PC-3 (cell line): ENCODE results near the gene PPP1R26. TPM values are rescaled to one million over a fixed set of nuclear protein-coding genes. Genes with fewer than 3 reads are reported as not detected.
"Not testable (repeated sequence)": the region's sequence is repeated elsewhere in the genome, so short reads cannot be mapped to it uniquely, and the experiment has no call there.

Experiments
- ATAC-seq: fragments of 200-7000 bp; cut with Tn5 transposase; 2 replicates; pipeline ENCODE4 v1.9.1; 2020; ENCODE audit warnings: mild to moderate bottlenecking, moderate library complexity
- BruUV-seq: library from RNA; stranded (reverse); fragments of 400-500 nt; replicated peaks from 2 replicates; lab custom pipeline; 2021; lab: Mats Ljungman, UMichigan
- CTCF ChIA-PET: fragments of 300-600 bp; sonication (Branson Sonifier 250); formaldehyde crosslinking; loops from one replicate; lab custom pipeline; 2022; ENCODE audit warnings: antibody characterized with exemption; lab: Charles Lee
- POLR2A ChIA-PET: fragments of 300-600 bp; sonication (Branson Sonifier 250); formaldehyde crosslinking; loops from one replicate; lab custom pipeline; 2022; ENCODE audit warnings: antibody characterized with exemption; ENCODE audit not compliant: unreplicated experiment; lab: Charles Lee
- DNase-seq: peaks from one replicate; pipeline ENCODE4 v3.0.0-alpha.2; 2015
- H2AFZ ChIP-seq: fragments of 300-600 bp; sonication (generic); 2 replicates; pipeline ENCODE4 v1.6.0; 2016; ENCODE audit warnings: antibody characterized with exemption, low read length
- H3F3A ChIP-seq: fragments of 300-600 bp; sonication (generic); one replicate; pipeline ENCODE4 v1.6.0; 2017; ENCODE audit warnings: antibody characterized with exemption, low read length, control low read depth, mild to moderate bottlenecking; ENCODE audit not compliant: unreplicated experiment
- H3K27ac ChIP-seq: fragments of 300-600 bp; sonication (generic); 2 replicates; pipeline ENCODE4 v1.5.1; 2016; ENCODE audit warnings: mild to moderate bottlenecking, low read length
- H3K27me3 ChIP-seq: fragments of 300-600 bp; sonication (generic); 2 replicates; pipeline ENCODE4 v1.6.1; 2016; ENCODE audit warnings: low read length, mixed read lengths
- H3K36me3 ChIP-seq: fragments of 300-600 bp; sonication (generic); 2 replicates; pipeline ENCODE4 v1.6.1; 2016; ENCODE audit warnings: low read depth, mixed run types, low read length, mixed read lengths
- H3K4me1 ChIP-seq: fragments of 300-600 bp; sonication (generic); 2 replicates; pipeline ENCODE4 v1.5.1; 2016; ENCODE audit warnings: low read length; ENCODE audit not compliant: insufficient read depth
- H3K4me2 ChIP-seq: fragments of 300-600 bp; sonication (generic); 2 replicates; pipeline ENCODE4 v1.6.0; 2016; ENCODE audit warnings: low read length
- H3K4me3 ChIP-seq: fragments of 300-600 bp; sonication (generic); 2 replicates; pipeline ENCODE4 v1.5.1; 2016; ENCODE audit warnings: mild to moderate bottlenecking, low read length, mixed read lengths
- H3K79me2 ChIP-seq: fragments of 300-600 bp; sonication (generic); 2 replicates; pipeline ENCODE4 v1.6.1; 2017; ENCODE audit warnings: low read length, mixed read lengths
- H3K9ac ChIP-seq: fragments of 300-600 bp; sonication (generic); 2 replicates; pipeline ENCODE4 v1.6.0; 2016; ENCODE audit warnings: mild to moderate bottlenecking, low read length
- H3K9me2 ChIP-seq: fragments of 300-600 bp; sonication (generic); replicated peaks from 2 replicates; pipeline ENCODE4 v1.6.1; 2016; ENCODE audit warnings: mixed run types, low read length, mixed read lengths
- H3K9me3 ChIP-seq: fragments of 300-600 bp; sonication (generic); 2 replicates; pipeline ENCODE4 v1.6.1; 2016; ENCODE audit warnings: low read length, mixed read lengths
- H4K20me1 ChIP-seq: fragments of 300-600 bp; sonication (generic); 2 replicates; pipeline ENCODE4 v1.6.1; 2016; ENCODE audit warnings: low read length, mixed read lengths
- CTCF ChIP-seq: fragments of 300-600 bp; sonication (generic); conservative IDR thresholded peaks from 2 replicates; pipeline ENCODE4 v1.5.1; 2017; ENCODE audit warnings: antibody characterized with exemption, low read depth, mild to moderate bottlenecking, low read length
- EZH2 ChIP-seq: fragments of 300-600 bp; sonication (generic); IDR thresholded peaks from one replicate; pipeline ENCODE4 v1.6.1; 2017; ENCODE audit warnings: antibody characterized with exemption, mild to moderate bottlenecking, low read length; ENCODE audit not compliant: unreplicated experiment
- EZH2phosphoT487 ChIP-seq: fragments of 300-600 bp; sonication (generic); IDR thresholded peaks from 2 replicates; pipeline ENCODE4 v1.6.1; 2018; ENCODE audit warnings: mild to moderate bottlenecking, antibody characterized with exemption, low read length, borderline replicate concordance
- intact Hi-C: fragments of 100-400 bp; cut with micrococcal nuclease; formaldehyde crosslinking; loops from 2 replicates; pipeline ENCODE4 v1.9.0; 2023
- total RNA-seq: library from RNA; depleted of rRNA; stranded (reverse); fragments of >200 nt; gene quantifications from 2 replicates; pipeline ENCODE4 v1.2.3, GENCODE V29; 2014

PPP1R26 gene
- total RNA-seq, 1 experiment from 2014 or later, result 22.6 TPM

DNA sequence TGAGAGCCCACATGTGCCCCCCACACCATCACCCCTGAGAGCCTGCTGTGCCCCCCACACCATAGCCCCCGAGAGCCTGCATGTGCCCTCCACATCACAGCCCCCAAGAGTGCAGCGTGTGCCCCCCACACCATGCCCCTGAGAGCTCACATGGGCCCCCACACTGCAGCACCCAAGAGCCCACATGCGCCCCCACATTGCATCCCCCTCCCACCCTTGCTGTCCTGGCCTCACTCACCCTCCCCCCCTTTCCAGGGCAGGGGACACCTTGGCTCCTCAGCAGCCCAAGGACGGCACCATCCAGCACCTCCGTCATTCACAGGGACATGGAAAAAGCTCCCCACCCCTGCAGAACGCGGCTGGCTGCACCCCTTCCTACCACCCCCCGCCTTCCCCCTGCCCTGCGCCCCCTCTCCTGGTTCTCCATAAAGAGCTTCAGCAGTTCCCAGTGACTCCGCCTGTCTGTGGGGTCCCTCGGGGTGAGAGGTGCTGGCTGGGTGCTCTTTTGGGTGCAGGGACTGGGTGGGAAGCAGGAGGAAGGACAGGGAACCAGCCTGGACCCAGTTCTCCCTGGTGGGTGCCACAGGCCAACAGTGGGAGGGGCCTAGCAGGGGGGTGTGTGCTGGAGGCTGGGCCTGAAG, 46.6 kb downstream of the PPP1R26 start:
- no peak overlapping the region for H3K9ac ChIP-seq
- H3K4me3 ChIP-seq, result no peak overlapping the region
- H3K9me2 ChIP-seq, result no peaks in the 10 kb centered on the region
- POLR2A ChIA-PET, result no interaction called here
- no peak overlapping the region for H3K27ac ChIP-seq
- no peaks in the 10 kb centered on the region for H3K9me3 ChIP-seq
- H3K27me3 ChIP-seq, result no peaks in the 10 kb centered on the region
- TF ChIP-seq EZH2phosphoT487 (no peak), CTCF (no peak), EZH2 (no peak)
- H4K20me1 ChIP-seq, result no peaks in the 10 kb centered on the region
- no peaks in the 10 kb centered on the region for H3K79me2 ChIP-seq
- no peak overlapping the region for H3K4me2 ChIP-seq
- CTCF ChIA-PET, result no interaction called here
- ATAC-seq (no peak), DNase-seq (no peak)
- intact Hi-C loops, result no loop called here
- H3K4me1 ChIP-seq, result no peaks in the 10 kb centered on the region
- no peak overlapping the region for H2AFZ ChIP-seq
- no peaks in the 10 kb centered on the region for H3F3A ChIP-seq
- BruUV-seq, result no TSS peak
- no peaks in the 10 kb centered on the region for H3K36me3 ChIP-seq

GRCh38 chr9:135526730-135527571, 47.4 kb downstream of the PPP1R26 start:
- BruUV-seq, result no TSS peak
- Histone ChIP-seq H3K9me2 (no peaks in the 10 kb centered on the region), H4K20me1 (no peaks in the 10 kb centered on the region), H3K79me2 (no peaks in the 10 kb centered on the region), H3K36me3 (no peaks in the 10 kb centered on the region), H3K9ac (no peak overlapping the region), H3K4me3 (no peak overlapping the region), H2AFZ (no peak overlapping the region), H3K9me3 (no peaks in the 10 kb centered on the region), H3K4me2 (no peak overlapping the region), H3K27me3 (no peaks in the 10 kb centered on the region), H3K4me1 (no peaks in the 10 kb centered on the region), H3F3A (no peaks in the 10 kb centered on the region), H3K27ac (no peak overlapping the region)
- intact Hi-C loops, result no loop called here
- DNase-seq, result no peak
- ChIA-PET CTCF (no interaction called here), POLR2A (no interaction called here)
- TF ChIP-seq CTCF (no peak), EZH2 (no peak), EZH2phosphoT487 (no peak)
- no peak; the same call in 1 of the 2 replicates for ATAC-seq

DNA sequence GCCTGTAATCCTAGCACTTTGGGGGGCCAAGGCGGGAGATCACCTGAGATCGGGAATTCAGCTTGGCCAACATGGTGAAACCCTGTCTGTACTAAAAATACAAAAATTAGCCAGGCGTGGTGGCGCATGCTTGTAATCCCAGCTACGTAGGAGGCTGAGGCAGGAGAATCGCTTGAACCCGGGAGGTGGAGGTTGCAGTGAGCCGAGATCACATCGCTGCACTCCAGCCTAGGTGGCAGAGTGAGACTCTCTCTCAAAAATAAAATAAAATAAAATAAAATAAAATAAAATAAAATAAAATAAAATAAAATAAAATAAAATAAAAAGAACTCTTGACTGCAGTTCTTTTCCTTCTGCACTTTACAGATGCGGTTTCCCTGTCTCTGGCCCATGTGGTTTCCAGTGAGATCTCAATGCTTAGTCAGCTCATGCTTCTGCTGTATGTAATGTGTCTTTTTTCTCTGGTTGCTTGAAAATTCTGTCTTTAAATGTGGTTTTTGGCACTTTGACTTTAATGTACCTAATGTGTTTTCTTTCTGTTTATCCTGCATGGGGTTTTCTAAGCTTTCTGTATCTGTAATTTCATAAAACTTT, 49.4 kb downstream of the PPP1R26 start:
- H3K4me1 ChIP-seq, H2AFZ ChIP-seq, H3F3A ChIP-seq, H3K4me2 ChIP-seq, H3K9me3 ChIP-seq, H3K27me3 ChIP-seq, H3K4me3 ChIP-seq, DNase-seq, H4K20me1 ChIP-seq, intact Hi-C loops, H3K9me2 ChIP-seq, H3K9ac ChIP-seq, POLR2A ChIA-PET, H3K79me2 ChIP-seq, ATAC-seq, H3K36me3 ChIP-seq, H3K27ac ChIP-seq, BruUV-seq: not testable (repeated sequence)
- CTCF ChIA-PET, result interaction anchor here (0.5 kb wide), 1 partner anchor 63 kb away, joined by 6 read pairs; no protein-coding TSS in a partner anchor
